ENCODE data around the gene ATAD2B.

DNA sequence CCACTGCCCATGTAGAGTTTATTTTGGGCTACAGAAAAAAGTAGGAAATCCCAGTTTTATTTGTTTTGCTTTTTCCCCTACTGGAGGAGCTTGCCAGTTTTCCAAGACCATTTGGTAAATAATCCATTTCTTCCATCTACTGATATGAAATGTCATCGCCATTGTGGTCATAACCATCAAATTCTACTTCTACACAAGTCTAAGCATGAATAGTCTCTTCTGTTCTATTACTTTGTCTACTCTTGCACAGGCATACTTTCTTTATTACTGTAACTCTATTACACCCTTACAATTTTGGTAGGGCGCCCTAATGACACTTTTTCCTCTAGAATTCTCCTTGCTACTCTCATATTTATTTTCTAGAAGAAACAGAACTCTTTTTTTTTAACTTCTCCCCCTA, 120.7 kb downstream of the ATAD2B start:
- TF ChIP-seq, protein P1, sequence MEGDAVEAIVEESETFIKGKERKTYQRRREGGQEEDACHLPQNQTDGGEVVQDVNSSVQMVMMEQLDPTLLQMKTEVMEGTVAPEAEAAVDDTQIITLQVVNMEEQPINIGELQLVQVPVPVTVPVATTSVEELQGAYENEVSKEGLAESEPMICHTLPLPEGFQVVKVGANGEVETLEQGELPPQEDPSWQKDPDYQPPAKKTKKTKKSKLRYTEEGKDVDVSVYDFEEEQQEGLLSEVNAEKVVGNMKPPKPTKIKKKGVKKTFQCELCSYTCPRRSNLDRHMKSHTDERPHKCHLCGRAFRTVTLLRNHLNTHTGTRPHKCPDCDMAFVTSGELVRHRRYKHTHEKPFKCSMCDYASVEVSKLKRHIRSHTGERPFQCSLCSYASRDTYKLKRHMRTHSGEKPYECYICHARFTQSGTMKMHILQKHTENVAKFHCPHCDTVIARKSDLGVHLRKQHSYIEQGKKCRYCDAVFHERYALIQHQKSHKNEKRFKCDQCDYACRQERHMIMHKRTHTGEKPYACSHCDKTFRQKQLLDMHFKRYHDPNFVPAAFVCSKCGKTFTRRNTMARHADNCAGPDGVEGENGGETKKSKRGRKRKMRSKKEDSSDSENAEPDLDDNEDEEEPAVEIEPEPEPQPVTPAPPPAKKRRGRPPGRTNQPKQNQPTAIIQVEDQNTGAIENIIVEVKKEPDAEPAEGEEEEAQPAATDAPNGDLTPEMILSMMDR (IDR thresholded peaks at IDR 0.05; ENCODE audit: control extremely low read depth in 1 of 3, insufficient read depth in 1 of 3, low read depth in 1 of 3, low read length in 3 of 3): no peak
- TF ChIP-seq KDM5A (IDR thresholded peaks at IDR 0.05; ENCODE audit: low read length): no peak
- no peak for TF ChIP-seq HDAC6 (IDR thresholded peaks at IDR 0.05; ENCODE audit: low read depth, low read length)
- TF ChIP-seq RBBP5 (IDR thresholded peaks at IDR 0.05; ENCODE audit: borderline replicate concordance, low read depth, low read length): no peak
- TF ChIP-seq GABPA (IDR thresholded peaks at IDR 0.05; ENCODE audit: borderline replicate concordance, insufficient read depth, low read length): no peak
- TF ChIP-seq TAF1 (IDR thresholded peaks at IDR 0.05; ENCODE audit: low read depth, low read length): no peak
- no peak for TF ChIP-seq CREB1 (IDR thresholded peaks at IDR 0.05)
- no peak for TF ChIP-seq POLR2AphosphoS5 (IDR thresholded peaks at IDR 0.05; ENCODE audit: low read depth, low read length)

Data from H1 (cell line).